Renal cortical epithelial cell (primary cell): ENCODE measurements around the gene HPGD. TPM values are rescaled to one million over a fixed set of nuclear protein-coding genes. Genes with fewer than 3 reads are reported as not detected.

Experiments
- DNase-seq: peaks from one replicate; pipeline ENCODE4 v3.0.0-alpha.2; 2011; ENCODE audit warnings: low read depth
- total RNA-seq: library from RNA; depleted of rRNA; stranded (reverse); fragments of >200 nt; gene quantifications from 2 replicates; pipeline ENCODE4 v1.2.3, GENCODE V29; 2014

Gene HPGD
- total RNA-seq, result 8.7 and 105 TPM in 2 replicates

- no peak for DNase-seq
Measured at GRCh38 chr4:174522183-174523024, at the start of gene HPGD. Gene HPGD (minus strand): TSS chr4:174522488. CDS start chr4:174522451, 37 bp downstream.

- no peak for DNase-seq
Measured at GRCh38 chr4:174564529-174564928, 42.2 kb upstream of the HPGD start.

GRCh38 chr4:174563399-174563798 is 41.1 kb upstream of the HPGD start:
- no peak for DNase-seq

GRCh38 chr4:174561560-174561959 is 39.3 kb upstream of the HPGD start:
- DNase-seq, result no peak

GRCh38 chr4:174559894-174560293 is 37.6 kb upstream of the HPGD start:
- DNase-seq, result no peak

GRCh38 chr4:174555789-174556630 is 33.7 kb upstream of the HPGD start:
- peak; percentile 44 for DNase-seq

GRCh38 chr4:174554231-174554728 is 32.0 kb upstream of the HPGD start:
- DNase-seq, result no peak

GRCh38 chr4:174553828-174554227 is 31.5 kb upstream of the HPGD start:
- DNase-seq, result no peak

- DNase-seq, result no peak
Measured at GRCh38 chr4:174553031-174553430, 30.7 kb upstream of the HPGD start.

GRCh38 chr4:174550541-174550940 is 28.3 kb upstream of the HPGD start:
- DNase-seq, result peak; percentile 61

- DNase-seq, result no peak
Measured at GRCh38 chr4:174549721-174550120, 27.4 kb upstream of the HPGD start.

- DNase-seq, result no peak
Measured at GRCh38 chr4:174545268-174545667, 23.0 kb upstream of the HPGD start.

GRCh38 chr4:174544496-174544895 is 22.2 kb upstream of the HPGD start:
- DNase-seq, result no peak

- no peak for DNase-seq
Measured at GRCh38 chr4:174540175-174540574, 17.9 kb upstream of the HPGD start.

GRCh38 chr4:174539571-174539970 is 17.3 kb upstream of the HPGD start:
- DNase-seq, result peak; percentile 82

- peak; percentile 56 for DNase-seq
Measured at GRCh38 chr4:174538876-174539250, 16.6 kb upstream of the HPGD start.

GRCh38 chr4:174538123-174538875 is 16.0 kb upstream of the HPGD start:
- peak; percentile 42 for DNase-seq

- no peak for DNase-seq
Measured at GRCh38 chr4:174537634-174538033, 15.3 kb upstream of the HPGD start.

- peak; percentile 50 for DNase-seq
Measured at GRCh38 chr4:174534461-174534860, 12.2 kb upstream of the HPGD start.

GRCh38 chr4:174532445-174532844 is 10.2 kb upstream of the HPGD start:
- DNase-seq, result peak; percentile 86

GRCh38 chr4:174531486-174531885 is 9.2 kb upstream of the HPGD start:
- no peak for DNase-seq

- DNase-seq, result peak; percentile 49
Measured at GRCh38 chr4:174528226-174528625, 5.9 kb upstream of the HPGD start.
